ENCODE results near the gene RPL7L1. TPM values are rescaled to one million over a fixed set of nuclear protein-coding genes. Genes with fewer than 3 reads are reported as not detected.

Gene RPL7L1
- total and polyA plus RNA-seq, 7 experiments from 2014 or later: 65.6 to 91.7 (median 78.1) TPM

- Mint-ChIP-seq H3K36me3 (peaks cover 0 to 21% (median 12%) of the 10 kb centered on the region in 5 donors), H3K27ac (peak overlapping the region; percentile 96 to 100 (median 99)), H3K9me3 (no peaks in the 10 kb centered on the region), H3K27me3 (no peaks in the 10 kb centered on the region), H3K4me3 (peak overlapping the region; percentile 86 to 99 (median 98)), H3K4me1 (peaks cover 34 to 58% (median 45%) of the 10 kb centered on the region in 7 donors)
- peak overlapping the region; percentile 80 for H3K4me3 ChIP-seq (ENCODE audit: low read length)
- peak overlapping the region; percentile 95 for H3K27ac ChIP-seq (ENCODE audit: low read depth, low read length)
- H3K4me1 ChIP-seq (ENCODE audit: control insufficient read depth in 2 of 2, insufficient read depth in 2 of 2, low read length in 2 of 2): peaks cover 33% of the 10 kb centered on the region in 2 donors
- no peaks in the 10 kb centered on the region for H3K27me3 ChIP-seq (ENCODE audit: control insufficient read depth in 2 of 2, insufficient read depth in 2 of 2, low read length in 2 of 2)
- H3K9me3 ChIP-seq (ENCODE audit: control insufficient read depth in 2 of 3, low read length in 3 of 3): no peaks in the 10 kb centered on the region
- intact Hi-C loops (cut with micrococcal nuclease): loop anchor here (1.0 to 5.0 kb wide), 27 partner anchors 29 to 1143 kb away; partner anchors contain the start of genes ABCC10 (in 2 of the 2), CUL7 (in 2 of the 2), KLC4 (in 2 of the 2) and MRPL2 (in 2 of the 2)
- ChIA-PET CTCF (interaction anchor here (0.6 to 1.5 kb wide), 6 partner anchors 28 to 214 kb away, joined by 3 to 7 read pairs (median 4); partner anchors contain the start of genes CUL7 and PEX6), POLR2A (interaction anchor here (0.6 to 4.4 kb wide), 48 partner anchors 9 to 1316 kb away, joined by 3 to 94 read pairs (median 6); partner anchors contain the start of genes ABCC10, CUL7, KLC4 and KLHDC3)
- peak; percentile 34 for ATAC-seq
- H3K36me3 ChIP-seq (ENCODE audit: control insufficient read depth in 2 of 3, insufficient read depth in 3 of 3, low read length in 3 of 3): peaks cover 0 to 10% (median 0%) of the 10 kb centered on the region in 3 experiments
- DNase-seq: peak in 3 of 9 donors; percentile 39 to 78 (median 55)
Observed at GRCh38 chr6:42929821-42930360, 50.5 kb downstream of the RPL7L1 start.

GRCh38 chr6:42932412-42932811, 53.0 kb downstream of the RPL7L1 start:
- Histone ChIP-seq H3K27me3 (ENCODE audit: control insufficient read depth in 2 of 2, insufficient read depth in 2 of 2, low read length in 2 of 2) (no peaks in the 10 kb centered on the region), H3K27ac (ENCODE audit: low read depth, low read length) (peak overlapping the region; percentile 58), H3K36me3 (ENCODE audit: control insufficient read depth in 2 of 3, insufficient read depth in 3 of 3, low read length in 3 of 3) (peaks cover 4 to 35% (median 7%) of the 10 kb centered on the region in 3 experiments), H3K4me1 (ENCODE audit: control insufficient read depth in 2 of 2, insufficient read depth in 2 of 2, low read length in 2 of 2) (peaks cover 33% of the 10 kb centered on the region in 2 donors), H3K4me3 (ENCODE audit: low read length) (no peak overlapping the region), H3K9me3 (ENCODE audit: control insufficient read depth in 2 of 3, low read length in 3 of 3) (no peaks in the 10 kb centered on the region)
- ATAC-seq (no peak), DNase-seq (no peak)
- H3K4me3 Mint-ChIP-seq: peak overlapping the region; percentile 33 to 94 (median 64)
- CTCF ChIA-PET: interaction anchor here (1.0 kb wide), 1 partner anchor 211 kb away, joined by 3 read pairs; no protein-coding TSS in a partner anchor
- H3K27ac Mint-ChIP-seq: peak overlapping the region in 8 of 9 donors; percentile 37 to 100 (median 92)
- no peaks in the 10 kb centered on the region for H3K27me3 Mint-ChIP-seq
- intact Hi-C loops (cut with micrococcal nuclease): no loop called here
- peaks cover 37 to 75% (median 60%) of the 10 kb centered on the region in 7 donors for H3K4me1 Mint-ChIP-seq
- peaks cover 0 to 28% (median 17%) of the 10 kb centered on the region in 5 donors for H3K36me3 Mint-ChIP-seq
- POLR2A ChIA-PET: interaction anchor here (2.1 kb wide), 1 partner anchor 46 kb away, joined by 9 read pairs; the partner anchor contains the start of gene PEX6
- no peaks in the 10 kb centered on the region for H3K9me3 Mint-ChIP-seq

GRCh38 chr6:42933205-42933604, 53.8 kb downstream of the RPL7L1 start:
- DNase-seq: no peak
- peaks cover 5 to 31% (median 21%) of the 10 kb centered on the region in 5 donors for H3K36me3 Mint-ChIP-seq
- POLR2A ChIA-PET: interaction anchor here (2.1 kb wide), 1 partner anchor 45 kb away, joined by 9 read pairs; the partner anchor contains the start of gene PEX6
- peak overlapping the region in 8 of 9 donors; percentile 3 to 99 (median 84) for H3K27ac Mint-ChIP-seq
- peak overlapping the region in 9 of 10 donors; percentile 33 to 94 (median 64) for H3K4me3 Mint-ChIP-seq
- Histone ChIP-seq H3K4me1 (ENCODE audit: control insufficient read depth in 2 of 2, insufficient read depth in 2 of 2, low read length in 2 of 2) (peaks cover 32% of the 10 kb centered on the region in 2 donors), H3K4me3 (ENCODE audit: low read length) (no peak overlapping the region), H3K27ac (ENCODE audit: low read depth, low read length) (peak overlapping the region; percentile 58), H3K27me3 (ENCODE audit: control insufficient read depth in 2 of 2, insufficient read depth in 2 of 2, low read length in 2 of 2) (no peaks in the 10 kb centered on the region), H3K36me3 (ENCODE audit: control insufficient read depth in 2 of 3, insufficient read depth in 3 of 3, low read length in 3 of 3) (peaks cover 7 to 43% (median 12%) of the 10 kb centered on the region in 3 experiments), H3K9me3 (ENCODE audit: control insufficient read depth in 2 of 3, low read length in 3 of 3) (no peaks in the 10 kb centered on the region)
- intact Hi-C loops (cut with micrococcal nuclease): no loop called here
- peaks cover 37 to 78% (median 64%) of the 10 kb centered on the region in 7 donors for H3K4me1 Mint-ChIP-seq
- H3K27me3 Mint-ChIP-seq: no peaks in the 10 kb centered on the region
- no peaks in the 10 kb centered on the region for H3K9me3 Mint-ChIP-seq
- no peak for ATAC-seq
- CTCF ChIA-PET: interaction anchor here (0.6 to 1.0 kb wide), 2 partner anchors 106 to 210 kb away, joined by 3 read pairs; no protein-coding TSS in a partner anchor

- Mint-ChIP-seq H3K4me1 (peaks cover 29 to 64% (median 55%) of the 10 kb centered on the region in 7 donors), H3K27ac (peak overlapping the region in 5 of 9 donors; percentile 42 to 72 (median 51)), H3K4me3 (no peak overlapping the region), H3K36me3 (peaks cover 11 to 34% (median 19%) of the 10 kb centered on the region in 5 donors), H3K9me3 (no peaks in the 10 kb centered on the region), H3K27me3 (no peaks in the 10 kb centered on the region)
- H3K36me3 ChIP-seq (ENCODE audit: control insufficient read depth in 2 of 3, insufficient read depth in 3 of 3, low read length in 3 of 3): peaks cover 10 to 64% (median 17%) of the 10 kb centered on the region in 3 experiments
- ChIA-PET POLR2A (interaction anchor here (2.2 kb wide), 1 partner anchor 48 kb away, joined by 5 read pairs; no protein-coding TSS in a partner anchor), CTCF (interaction anchor here (1.5 kb wide), 1 partner anchor 78 kb away, joined by 3 read pairs; no protein-coding TSS in a partner anchor)
- ATAC-seq: no peak
- H3K9me3 ChIP-seq (ENCODE audit: control insufficient read depth in 2 of 3, low read length in 3 of 3): no peaks in the 10 kb centered on the region
- DNase-seq: no peak
- H3K4me3 ChIP-seq (ENCODE audit: low read length): no peak overlapping the region
- H3K4me1 ChIP-seq (ENCODE audit: control insufficient read depth in 2 of 2, insufficient read depth in 2 of 2, low read length in 2 of 2): peaks cover 24 to 28% of the 10 kb centered on the region in 2 donors
- peak overlapping the region; percentile 34 for H3K27ac ChIP-seq (ENCODE audit: low read depth, low read length)
- intact Hi-C loops (cut with micrococcal nuclease): no loop called here
- no peaks in the 10 kb centered on the region for H3K27me3 ChIP-seq (ENCODE audit: control insufficient read depth in 2 of 2, insufficient read depth in 2 of 2, low read length in 2 of 2)
Observed at GRCh38 chr6:42935322-42935721, 55.9 kb downstream of the RPL7L1 start.

- intact Hi-C loops (cut with micrococcal nuclease): no loop called here
- ChIA-PET POLR2A (no interaction called here), CTCF (interaction anchor here (0.5 to 1.5 kb wide), 2 partner anchors 77 to 116 kb away, joined by 3 to 4 read pairs; no protein-coding TSS in a partner anchor)
- no peak for DNase-seq
- H3K4me3 Mint-ChIP-seq: no peak overlapping the region
- H3K27me3 Mint-ChIP-seq: no peaks in the 10 kb centered on the region
- H3K36me3 ChIP-seq (ENCODE audit: control insufficient read depth in 2 of 3, insufficient read depth in 3 of 3, low read length in 3 of 3): peaks cover 10 to 71% (median 17%) of the 10 kb centered on the region in 3 experiments
- peak overlapping the region in 6 of 9 donors; percentile 0 to 89 (median 40) for H3K27ac Mint-ChIP-seq
- H3K9me3 ChIP-seq (ENCODE audit: control insufficient read depth in 2 of 3, low read length in 3 of 3): no peaks in the 10 kb centered on the region
- no peak overlapping the region for H3K27ac ChIP-seq (ENCODE audit: low read depth, low read length)
- H3K4me3 ChIP-seq (ENCODE audit: low read length): no peak overlapping the region
- H3K4me1 Mint-ChIP-seq: peaks cover 22 to 53% (median 45%) of the 10 kb centered on the region in 7 donors
- H3K9me3 Mint-ChIP-seq: no peaks in the 10 kb centered on the region
- no peak for ATAC-seq
- peaks cover 17 to 19% of the 10 kb centered on the region in 2 donors for H3K4me1 ChIP-seq (ENCODE audit: control insufficient read depth in 2 of 2, insufficient read depth in 2 of 2, low read length in 2 of 2)
- no peaks in the 10 kb centered on the region for H3K27me3 ChIP-seq (ENCODE audit: control insufficient read depth in 2 of 2, insufficient read depth in 2 of 2, low read length in 2 of 2)
- peaks cover 11 to 34% (median 19%) of the 10 kb centered on the region in 5 donors for H3K36me3 Mint-ChIP-seq
Observed at GRCh38 chr6:42936398-42936797, 57.0 kb downstream of the RPL7L1 start.

GRCh38 chr6:42937548-42938427, 58.4 kb downstream of the RPL7L1 start:
- Mint-ChIP-seq H3K36me3 (peaks cover 4 to 29% (median 11%) of the 10 kb centered on the region in 5 donors), H3K4me3 (peak overlapping the region in 1 of 10 donors; percentile 6)

More at GRCh38 chr6:42937548-42938427, 58.4 kb downstream of the RPL7L1 start:
- peaks cover 13 to 81% (median 17%) of the 10 kb centered on the region in 3 experiments for H3K36me3 ChIP-seq (ENCODE audit: control insufficient read depth in 2 of 3, insufficient read depth in 3 of 3, low read length in 3 of 3)
- no peak overlapping the region for H3K27ac ChIP-seq (ENCODE audit: low read depth, low read length)
- ATAC-seq (no peak), DNase-seq (no peak)
- Mint-ChIP-seq H3K27me3 (no peaks in the 10 kb centered on the region), H3K27ac (peak overlapping the region in 5 of 9 donors; percentile 34 to 83 (median 59)), H3K9me3 (no peaks in the 10 kb centered on the region), H3K4me1 (peaks cover 11 to 40% (median 34%) of the 10 kb centered on the region in 7 donors)
- ChIA-PET CTCF (interaction anchor here (0.7 kb wide), 1 partner anchor 448 kb away, joined by 3 read pairs; no protein-coding TSS in a partner anchor), POLR2A (no interaction called here)
- intact Hi-C loops (cut with micrococcal nuclease): no loop called here
- H3K27me3 ChIP-seq (ENCODE audit: control insufficient read depth in 2 of 2, insufficient read depth in 2 of 2, low read length in 2 of 2): no peaks in the 10 kb centered on the region
- no peak overlapping the region for H3K4me3 ChIP-seq (ENCODE audit: low read length)
- no peaks in the 10 kb centered on the region for H3K9me3 ChIP-seq (ENCODE audit: control insufficient read depth in 2 of 3, low read length in 3 of 3)
- H3K4me1 ChIP-seq (ENCODE audit: control insufficient read depth in 2 of 2, insufficient read depth in 2 of 2, low read length in 2 of 2): peaks cover 7% of the 10 kb centered on the region in 2 donors
